ENCODE data around the gene B4GALT1.

Gene B4GALT1

DNA sequence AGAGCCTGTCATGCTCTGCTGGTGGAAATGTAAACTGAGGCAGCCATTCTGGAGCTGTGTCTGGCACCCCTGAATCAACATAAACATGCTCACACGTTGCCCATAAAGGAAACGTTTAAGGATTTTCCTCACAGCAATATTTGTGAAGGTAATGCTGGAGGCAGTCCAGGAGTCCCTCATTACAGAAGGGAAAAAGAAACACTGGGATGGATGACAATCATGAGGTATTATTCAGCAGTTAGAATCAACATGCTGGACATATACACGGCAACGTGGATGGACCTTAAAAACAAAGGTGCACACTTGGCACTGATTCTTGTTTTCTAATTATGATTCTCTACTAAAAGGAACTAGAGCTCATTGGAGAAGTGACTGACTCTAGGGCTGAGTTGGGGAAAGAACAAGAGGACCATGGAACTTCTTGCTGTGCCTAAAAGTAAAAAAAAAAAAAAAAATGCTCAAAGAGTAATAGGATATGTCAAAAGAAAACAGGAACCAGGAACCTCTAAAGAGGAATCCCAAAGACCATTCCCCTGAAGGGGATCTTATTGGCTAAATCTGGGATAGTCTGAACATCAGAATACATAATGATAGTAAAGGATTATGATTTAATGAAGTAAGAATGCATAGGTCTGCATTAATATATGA, 18.6 kb downstream of the B4GALT1 start:
- peaks cover 12% of the 10 kb centered on the region for H3K36me3 Mint-ChIP-seq
- H3K27ac Mint-ChIP-seq, result no peak overlapping the region
- no peaks in the 10 kb centered on the region for H3K27me3 Mint-ChIP-seq
- CTCF ChIA-PET, result interaction anchor here (0.6 kb wide), 1 partner anchor 10 kb away, joined by 3 read pairs; no protein-coding TSS in a partner anchor
- H3K4me3 Mint-ChIP-seq, result no peak overlapping the region
- DNase-seq, result no peak
- H3K9me3 Mint-ChIP-seq, result no peaks in the 10 kb centered on the region
- peaks cover 64% of the 10 kb centered on the region for H3K4me1 Mint-ChIP-seq

DNA sequence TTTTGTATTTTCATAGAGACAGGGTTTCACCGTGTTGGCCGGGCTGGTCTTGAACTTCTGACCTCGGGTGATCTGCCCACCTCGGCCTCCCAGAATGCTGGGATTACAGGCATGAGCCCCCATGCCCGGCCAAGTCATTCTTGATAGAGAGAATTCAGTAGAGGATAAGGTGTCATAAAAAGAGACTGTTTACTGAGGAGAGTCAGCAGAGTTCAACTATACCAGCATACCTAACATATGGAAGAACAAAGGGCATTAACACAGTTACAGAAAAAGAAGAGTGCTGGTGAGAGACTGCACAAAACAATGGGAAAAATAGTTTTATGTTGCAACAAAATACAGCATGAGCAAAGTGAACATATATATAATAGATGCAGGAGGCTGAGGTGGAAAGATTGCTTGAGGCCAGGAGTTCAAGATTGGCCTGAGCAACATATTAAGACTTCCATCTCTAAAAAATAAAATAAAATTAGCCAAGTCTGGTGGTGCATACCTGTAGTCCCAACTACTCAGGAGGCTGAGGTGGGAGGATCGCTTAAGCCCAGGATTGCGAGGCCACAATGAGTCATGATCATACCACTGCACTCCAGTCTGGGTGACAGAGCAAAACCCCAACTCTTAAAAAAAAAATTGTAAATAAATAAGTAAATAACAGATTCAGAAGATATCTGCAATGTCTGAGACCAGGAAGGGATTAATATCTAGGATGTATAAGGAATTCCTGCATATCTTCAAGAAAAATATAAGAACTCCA, 19.5 kb downstream of the B4GALT1 start:
- Mint-ChIP-seq H3K36me3 (peaks cover 15% of the 10 kb centered on the region), H3K27ac (no peak overlapping the region), H3K9me3 (no peaks in the 10 kb centered on the region), H3K4me1 (peaks cover 63% of the 10 kb centered on the region), H3K4me3 (no peak overlapping the region), H3K27me3 (no peaks in the 10 kb centered on the region)
- CTCF ChIA-PET, result no interaction called here
- DNase-seq, result no peak

DNA sequence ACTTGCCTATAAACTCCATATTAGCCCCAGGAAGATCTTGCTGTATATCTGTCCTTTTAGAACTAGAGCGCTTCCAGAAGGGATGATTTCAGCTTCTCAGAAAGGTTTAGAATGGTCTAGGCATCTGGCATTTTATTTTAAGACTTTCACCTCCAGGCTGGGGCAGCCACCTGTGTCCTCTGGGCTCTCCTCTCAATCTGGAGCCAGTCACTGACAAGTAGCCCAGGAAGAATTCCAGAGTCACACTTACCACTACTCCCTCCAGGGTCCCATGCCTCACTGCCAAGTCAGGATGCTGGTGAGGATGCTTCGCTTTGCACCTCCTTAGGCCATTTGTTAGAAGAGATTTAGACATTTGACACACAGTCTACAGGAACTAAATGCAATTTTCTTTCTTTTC, 20.8 kb downstream of the B4GALT1 start:
- Mint-ChIP-seq H3K36me3 (peaks cover 23% of the 10 kb centered on the region), H3K9me3 (no peaks in the 10 kb centered on the region), H3K27ac (no peak overlapping the region), H3K27me3 (no peaks in the 10 kb centered on the region), H3K4me3 (no peak overlapping the region), H3K4me1 (peaks cover 64% of the 10 kb centered on the region)
- no peak for DNase-seq
- CTCF ChIA-PET, result no interaction called here

DNA sequence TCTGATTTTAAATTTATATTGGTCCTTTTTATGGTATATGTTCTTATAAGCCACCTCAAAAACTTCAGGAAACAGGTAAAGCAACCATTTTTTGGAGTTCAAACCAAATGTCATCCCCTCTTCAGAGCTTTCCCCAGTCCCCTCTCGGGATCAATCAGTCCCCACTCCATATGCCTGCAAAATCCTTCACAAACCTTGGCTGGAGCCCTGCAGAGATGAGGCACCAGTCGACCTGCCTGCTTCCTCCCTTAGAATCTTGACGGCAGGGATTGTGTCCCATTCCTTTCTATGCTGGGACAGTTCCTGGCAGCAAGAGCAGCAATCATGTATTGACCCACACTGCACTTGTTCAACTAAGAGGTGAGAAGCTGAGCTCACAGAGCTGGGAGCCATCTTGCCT, 22.6 kb downstream of the B4GALT1 start:
- H3K4me1 Mint-ChIP-seq, result peaks cover 73% of the 10 kb centered on the region
- H3K36me3 Mint-ChIP-seq, result peaks cover 26% of the 10 kb centered on the region
- no peak overlapping the region for H3K4me3 Mint-ChIP-seq
- H3K9me3 Mint-ChIP-seq, result no peaks in the 10 kb centered on the region
- no peak for DNase-seq
- no peaks in the 10 kb centered on the region for H3K27me3 Mint-ChIP-seq
- H3K27ac Mint-ChIP-seq, result peak overlapping the region; percentile 28
- CTCF ChIA-PET, result interaction anchor here (1.0 to 1.3 kb wide), 2 partner anchors 14 to 23 kb away, joined by 3 to 6 read pairs; no protein-coding TSS in a partner anchor

DNA sequence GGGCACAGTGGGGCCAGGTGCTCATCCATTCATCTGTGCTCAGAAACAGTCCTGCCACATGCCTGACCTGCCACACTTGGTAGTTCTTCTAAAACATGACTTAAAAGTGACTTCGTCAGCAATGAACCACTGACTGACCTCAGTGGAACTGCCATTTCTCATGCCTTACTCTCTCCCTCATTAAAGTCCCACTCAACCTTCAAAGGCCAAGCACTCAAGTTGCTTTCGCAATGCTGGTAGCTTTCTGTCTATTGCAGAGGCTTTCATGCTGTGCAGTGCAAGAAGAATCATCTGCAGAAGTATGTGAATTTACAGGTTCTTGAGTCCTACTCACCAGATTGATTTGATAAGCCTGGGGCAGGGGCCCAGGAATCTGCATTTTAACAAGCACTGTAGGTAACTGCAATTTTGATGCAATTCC, 23.9 kb downstream of the B4GALT1 start:
- no peak for DNase-seq
- Mint-ChIP-seq H3K4me3 (peak overlapping the region; percentile 1), H3K4me1 (peaks cover 81% of the 10 kb centered on the region), H3K9me3 (no peaks in the 10 kb centered on the region), H3K27ac (peak overlapping the region; percentile 86), H3K27me3 (no peaks in the 10 kb centered on the region), H3K36me3 (peaks cover 28% of the 10 kb centered on the region)
- CTCF ChIA-PET, result interaction anchor here (0.6 to 1.1 kb wide), 2 partner anchors 17 to 59 kb away, joined by 3 to 4 read pairs; no protein-coding TSS in a partner anchor

DNA sequence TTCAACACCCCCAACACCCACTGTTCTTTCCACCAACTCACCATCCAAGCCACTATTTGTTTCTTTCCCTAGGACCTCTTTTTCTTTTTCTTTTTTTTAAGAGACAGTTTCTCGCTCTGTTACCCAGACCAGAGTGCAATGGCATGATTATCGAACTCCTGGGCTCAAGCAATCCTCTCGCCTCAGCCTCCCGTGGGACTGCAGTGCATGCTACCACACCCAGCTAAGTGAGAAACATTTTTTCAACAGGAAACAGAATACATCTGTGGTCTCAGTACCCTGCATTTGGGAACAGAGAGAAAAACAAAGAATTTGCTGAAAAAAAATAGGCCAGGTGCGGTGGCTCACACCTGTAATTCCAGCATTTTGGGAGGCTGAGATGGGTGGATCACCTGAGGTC, 24.6 kb downstream of the B4GALT1 start:
- Mint-ChIP-seq H3K36me3 (peaks cover 28% of the 10 kb centered on the region), H3K4me3 (peak overlapping the region; percentile 17), H3K27ac (peak overlapping the region; percentile 86), H3K9me3 (no peaks in the 10 kb centered on the region), H3K4me1 (peaks cover 86% of the 10 kb centered on the region), H3K27me3 (no peaks in the 10 kb centered on the region)
- DNase-seq, result peak; percentile 34
- CTCF ChIA-PET, result interaction anchor here (0.5 to 1.1 kb wide), 2 partner anchors 16 to 49 kb away, joined by 3 to 4 read pairs; no protein-coding TSS in a partner anchor

DNA sequence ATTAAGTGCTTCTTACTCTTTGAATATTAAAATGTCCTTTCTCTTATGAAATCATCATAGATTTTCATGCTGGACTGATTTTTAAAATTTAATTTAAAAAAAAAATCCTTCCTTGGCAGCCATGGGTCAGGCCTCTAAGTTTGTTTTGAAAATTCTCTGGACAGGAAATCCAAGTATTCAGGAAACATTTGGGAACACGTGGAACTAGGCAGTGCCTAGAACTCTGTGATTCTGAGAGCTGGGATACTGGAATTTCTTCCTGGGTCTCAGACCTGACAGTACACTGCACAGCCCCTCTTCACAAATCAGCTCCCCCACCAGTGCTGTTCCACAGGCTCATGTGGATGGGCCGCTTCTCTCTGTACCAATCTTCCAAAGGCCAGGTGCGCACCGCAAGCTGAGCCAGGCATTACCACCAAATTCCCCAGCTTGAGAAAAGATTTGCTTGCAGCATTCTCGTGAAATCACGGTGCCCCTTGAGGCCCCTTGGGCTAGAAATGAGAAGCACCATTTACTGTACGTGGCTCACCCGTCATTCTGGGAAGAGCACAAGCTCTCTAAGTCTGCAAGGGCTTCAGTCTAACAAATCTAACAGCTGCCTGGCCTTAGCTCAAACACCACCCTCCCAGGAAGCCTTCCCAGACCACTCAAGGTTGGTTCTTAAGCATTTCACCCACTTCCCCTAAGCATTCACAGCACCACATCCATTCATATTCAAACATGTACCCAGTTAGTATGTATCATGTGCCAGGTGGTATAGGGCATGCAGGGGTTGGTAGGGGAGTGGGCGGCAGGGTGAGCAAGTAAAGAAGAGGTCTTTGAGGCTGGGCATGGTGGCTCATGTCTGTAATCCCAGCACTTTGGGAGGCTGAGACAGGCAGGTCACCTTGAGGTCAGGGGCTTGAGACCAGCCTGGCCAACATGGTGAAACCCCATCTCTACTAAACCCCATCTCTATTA, 26.5 kb downstream of the B4GALT1 start:
- Mint-ChIP-seq H3K36me3 (peaks cover 28% of the 10 kb centered on the region), H3K27me3 (no peaks in the 10 kb centered on the region), H3K27ac (peak overlapping the region; percentile 86), H3K4me1 (peaks cover 90% of the 10 kb centered on the region), H3K4me3 (no peak overlapping the region), H3K9me3 (no peaks in the 10 kb centered on the region)
- CTCF ChIA-PET, result interaction anchor here (1.1 to 1.3 kb wide), 2 partner anchors 18 to 30 kb away, joined by 3 read pairs; no protein-coding TSS in a partner anchor
- no peak for DNase-seq

DNA sequence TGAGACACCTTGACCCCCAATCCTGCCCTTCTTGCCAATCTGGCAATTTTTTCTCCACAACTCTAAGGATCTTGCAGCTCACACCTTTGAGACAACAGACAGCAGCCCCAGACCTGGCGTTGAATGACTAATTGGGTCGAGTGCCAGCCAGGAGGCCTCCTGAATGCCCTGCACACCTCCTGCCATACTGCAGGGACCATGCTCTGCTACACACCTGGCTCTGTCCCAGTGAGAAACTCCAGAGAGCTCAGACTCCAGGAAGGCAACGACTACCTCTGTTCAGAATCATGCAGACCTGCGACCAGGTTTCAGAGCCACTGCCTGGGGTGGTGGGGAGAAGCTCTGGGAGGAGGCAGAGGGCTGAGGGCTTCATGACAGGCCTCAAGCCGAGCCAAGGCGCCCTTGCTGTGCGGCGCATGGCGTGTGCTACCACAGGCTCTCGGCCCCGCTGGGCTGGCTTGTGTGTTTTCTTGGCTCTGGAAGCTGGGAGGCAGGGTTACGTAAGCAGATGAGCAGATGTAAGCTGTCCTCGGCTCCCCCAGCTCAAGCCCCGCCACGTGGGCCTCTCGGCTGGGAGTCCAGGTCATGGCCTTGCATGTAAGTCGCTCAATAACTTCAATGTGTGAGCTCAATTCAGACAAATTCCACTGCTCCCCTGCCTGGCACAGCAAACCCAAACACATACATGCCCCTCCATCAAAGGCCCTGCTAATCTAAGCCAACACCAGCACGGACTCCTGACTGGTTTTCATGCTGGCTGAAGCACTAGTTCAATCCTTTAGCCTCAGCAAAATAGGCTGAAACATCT, 27.5 kb downstream of the B4GALT1 start:
- CTCF ChIA-PET, result interaction anchor here (1.1 kb wide), 1 partner anchor 31 kb away, joined by 3 read pairs; no protein-coding TSS in a partner anchor
- Mint-ChIP-seq H3K36me3 (peaks cover 26% of the 10 kb centered on the region), H3K9me3 (no peaks in the 10 kb centered on the region), H3K4me3 (no peak overlapping the region), H3K27ac (peak overlapping the region; percentile 12), H3K27me3 (no peaks in the 10 kb centered on the region), H3K4me1 (peaks cover 84% of the 10 kb centered on the region)
- DNase-seq, result no peak

DNA sequence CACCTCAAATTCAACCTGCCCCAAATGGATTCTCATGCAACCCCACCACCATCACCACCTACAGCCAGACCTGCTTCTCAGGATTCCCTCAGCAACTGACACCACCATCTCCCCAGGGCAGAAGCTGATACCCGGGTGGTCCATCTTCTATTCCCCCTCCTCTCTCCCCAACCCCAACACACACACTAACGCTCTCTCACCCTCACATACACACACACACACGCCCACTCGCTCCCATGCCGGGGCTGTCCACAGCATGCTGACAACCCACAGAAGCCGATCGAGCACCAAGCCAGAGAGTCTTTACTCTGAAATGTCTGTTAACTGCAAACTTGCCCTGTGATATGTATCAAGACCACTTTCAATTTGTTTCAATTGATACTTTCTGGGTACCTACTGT, 28.4 kb downstream of the B4GALT1 start:
- no peak for DNase-seq
- peaks cover 28% of the 10 kb centered on the region for H3K36me3 Mint-ChIP-seq
- CTCF ChIA-PET, result no interaction called here
- peaks cover 75% of the 10 kb centered on the region for H3K4me1 Mint-ChIP-seq
- H3K27me3 Mint-ChIP-seq, result no peaks in the 10 kb centered on the region
- H3K27ac Mint-ChIP-seq, result peak overlapping the region; percentile 30
- no peak overlapping the region for H3K4me3 Mint-ChIP-seq
- no peaks in the 10 kb centered on the region for H3K9me3 Mint-ChIP-seq

DNA sequence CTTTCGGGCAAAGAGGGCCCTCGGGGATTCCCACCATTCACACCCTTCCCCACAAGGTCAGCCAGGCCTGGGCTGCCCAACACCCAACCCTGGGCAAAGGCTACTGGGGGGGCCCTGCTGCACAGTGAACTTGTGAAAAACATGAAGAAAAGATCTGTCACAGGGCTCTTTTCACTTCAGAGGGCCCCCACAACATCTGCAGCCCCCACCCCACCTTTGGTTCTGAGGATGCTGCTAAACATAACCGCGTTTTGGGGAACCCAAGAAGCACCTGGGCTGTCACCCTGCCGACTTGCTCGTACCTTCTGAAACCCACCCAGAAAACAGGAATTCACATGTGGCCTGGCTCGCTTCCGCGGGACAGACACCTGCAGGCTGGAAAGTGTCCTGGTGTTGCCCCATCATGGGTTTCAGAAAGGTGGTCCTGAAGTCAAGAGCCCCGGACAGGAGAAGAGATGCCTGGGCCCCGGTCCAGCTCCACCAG, 29.3 kb downstream of the B4GALT1 start:
- Mint-ChIP-seq H3K4me3 (no peak overlapping the region), H3K9me3 (no peaks in the 10 kb centered on the region), H3K27ac (no peak overlapping the region), H3K4me1 (peaks cover 67% of the 10 kb centered on the region), H3K27me3 (no peaks in the 10 kb centered on the region), H3K36me3 (peaks cover 28% of the 10 kb centered on the region)
- DNase-seq, result no peak
- CTCF ChIA-PET, result interaction anchor here (3.0 kb wide), 1 partner anchor 13 kb away, joined by 8 read pairs; no protein-coding TSS in a partner anchor

DNA sequence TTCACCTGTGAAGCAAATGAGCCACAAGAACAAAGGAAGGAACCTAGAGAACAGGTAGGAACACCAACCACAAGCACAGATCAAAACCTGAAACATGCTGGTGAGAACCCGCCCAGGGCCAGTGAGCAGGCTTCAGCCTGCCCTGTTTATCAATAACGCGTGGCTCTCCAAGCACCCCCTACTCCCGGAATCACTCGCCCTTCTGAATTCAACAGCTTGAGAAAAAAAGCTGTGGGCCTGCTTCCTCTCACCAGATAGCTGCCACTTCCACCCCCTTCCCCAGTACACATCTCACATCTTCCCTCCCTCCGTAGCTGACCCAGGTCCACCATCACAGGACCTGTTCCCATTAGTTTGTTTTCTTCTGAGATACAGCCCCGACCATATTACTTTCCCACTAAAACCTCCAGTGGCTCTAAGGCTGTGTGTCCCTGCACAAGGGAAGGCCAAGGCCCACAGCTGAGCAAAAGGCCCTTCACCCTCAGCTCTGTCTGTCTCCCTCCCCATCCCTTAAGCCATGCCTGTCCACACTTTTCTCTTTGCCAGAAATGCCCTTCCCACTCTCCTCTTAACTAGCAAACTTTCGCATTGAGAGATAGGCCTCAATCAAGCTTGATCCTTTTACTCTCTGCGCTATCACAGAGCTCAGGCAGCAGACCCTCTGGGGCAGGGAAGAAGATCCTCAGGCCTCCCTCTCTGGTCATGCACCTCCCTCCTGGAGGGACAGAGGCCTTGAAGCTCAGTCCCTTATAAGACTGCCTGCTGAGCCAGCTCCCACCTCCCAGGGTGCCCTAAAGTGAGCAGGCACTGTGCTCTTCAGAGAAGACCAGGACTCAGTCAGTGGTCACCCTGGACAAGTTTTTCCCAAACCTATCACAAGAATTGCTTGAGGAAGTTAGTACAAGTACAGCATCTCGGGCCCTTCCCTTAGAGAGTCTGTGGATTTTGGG, 30.1 kb downstream of the B4GALT1 start:
- H3K9me3 Mint-ChIP-seq, result no peaks in the 10 kb centered on the region
- CTCF ChIA-PET, result interaction anchor here (0.8 to 3.0 kb wide), 2 partner anchors 12 to 34 kb away, joined by 3 to 8 read pairs; no protein-coding TSS in a partner anchor

DNA sequence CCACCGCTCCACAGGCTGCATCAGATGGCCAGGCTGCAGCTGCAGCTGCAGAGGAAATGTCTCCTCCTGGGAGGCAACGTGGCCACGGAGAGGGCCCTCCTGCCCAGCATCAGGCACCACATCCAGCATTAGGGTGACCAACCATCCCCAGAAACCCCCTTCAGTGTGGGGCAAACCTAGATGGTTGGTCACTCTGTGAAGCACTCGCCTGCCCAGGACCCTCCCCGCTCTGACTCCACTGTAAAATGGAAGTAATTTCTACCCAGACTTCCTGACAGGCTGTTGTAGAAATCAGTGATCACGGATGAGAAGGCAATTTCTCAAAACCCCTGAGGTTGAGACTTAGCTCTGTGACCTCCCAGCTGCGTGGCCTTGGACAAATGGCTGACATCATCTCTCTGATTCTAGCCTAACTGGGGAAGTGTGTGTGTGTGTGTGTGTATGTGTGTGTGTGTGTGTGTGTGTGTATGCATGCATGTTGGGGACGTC, 31.6 kb downstream of the B4GALT1 start:
- DNase-seq, result no peak
- H3K27ac Mint-ChIP-seq, result no peak overlapping the region
- H3K4me1 Mint-ChIP-seq, result peaks cover 58% of the 10 kb centered on the region
- no peaks in the 10 kb centered on the region for H3K9me3 Mint-ChIP-seq
- peaks cover 33% of the 10 kb centered on the region for H3K36me3 Mint-ChIP-seq
- no peak overlapping the region for H3K4me3 Mint-ChIP-seq
- H3K27me3 Mint-ChIP-seq, result no peaks in the 10 kb centered on the region
- CTCF ChIA-PET, result interaction anchor here (0.7 to 3.0 kb wide), 2 partner anchors 11 to 32 kb away, joined by 3 to 8 read pairs; partner anchors contain the start of gene B4GALT1

More for the DNA sequence above, 30.1 kb downstream of the B4GALT1 start:
- Mint-ChIP-seq H3K4me1 (peaks cover 60% of the 10 kb centered on the region), H3K27ac (peak overlapping the region; percentile 72), H3K27me3 (no peaks in the 10 kb centered on the region), H3K36me3 (peaks cover 28% of the 10 kb centered on the region), H3K4me3 (no peak overlapping the region)
- no peak for DNase-seq
